ENCODE measurements around the gene CNOT6L. TPM values are rescaled to one million over a fixed set of nuclear protein-coding genes. Genes with fewer than 3 reads are reported as not detected.
"Not testable (repeated sequence)": the region's sequence is repeated elsewhere in the genome, so short reads cannot be mapped to it uniquely, and the experiment has no call there.

CNOT6L gene
- total RNA-seq (2014; rRNA removed; shearing (Covaris generic)): 9.2 and 11.1 TPM in 2 replicates
- polyA plus RNA-seq (2016; fragmentation: Nextera tagmentation; extraction: Ambion mirVana): 6.5 and 7.5 TPM in 2 replicates

DNA sequence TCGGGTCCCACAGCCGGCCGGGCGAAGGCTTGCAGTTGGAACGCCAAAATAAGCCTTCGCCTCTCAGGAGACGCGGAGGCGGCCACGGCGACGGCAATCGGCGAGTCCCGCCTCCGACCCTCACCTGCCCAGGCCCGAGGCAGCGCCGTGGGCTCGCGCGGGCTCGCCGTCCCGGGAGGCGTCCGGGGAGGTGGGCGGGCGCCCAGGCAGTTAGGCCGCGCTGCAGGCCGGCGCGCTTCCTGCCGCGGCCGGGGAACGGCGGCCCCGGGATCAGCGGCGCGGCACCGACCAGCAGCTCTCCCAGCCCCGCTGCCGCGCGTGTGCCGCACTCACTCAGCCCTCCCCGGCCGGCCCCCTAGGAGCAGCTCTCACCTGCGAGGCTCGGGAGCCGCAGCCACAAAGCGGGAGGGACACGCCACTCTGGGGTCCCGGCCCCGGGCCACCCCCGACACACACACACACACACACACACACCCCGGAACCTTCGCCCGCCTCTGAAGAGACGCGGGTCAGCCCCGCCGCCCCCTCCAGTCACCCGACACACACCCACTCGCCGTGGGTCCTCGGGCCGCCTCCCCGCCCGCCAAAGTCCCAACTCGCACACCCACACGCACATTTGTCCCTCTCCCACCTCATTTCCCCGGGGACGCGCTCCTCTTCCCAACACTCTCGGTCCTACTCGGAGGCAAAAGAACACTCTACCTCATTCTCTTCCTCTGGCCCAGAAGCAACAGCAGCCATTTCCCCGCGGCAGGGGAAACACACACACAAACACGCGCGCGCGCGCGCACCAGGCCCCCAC lies at the start of gene CNOT6L:
CNOT6L (minus strand) TSS at position 767 of the 802 bp plus-strand sequence; CDS start at position 707, 60 bp downstream.
- DNase-seq: peak; percentile 91
- TF ChIP-seq EZH2 (IDR thresholded peaks at IDR 0.05; ENCODE audit: insufficient read depth, poor library complexity, severe bottlenecking): no peak
- TF ChIP-seq EZH2phosphoT487 (IDR thresholded peaks at IDR 0.05; ENCODE audit: insufficient read depth, low read depth): no peak
- peaks cover 42% of the 10 kb centered on the region for H3K79me2 ChIP-seq (ENCODE audit: insufficient read depth)
- H3K4me2 ChIP-seq (ENCODE audit: unreplicated experiment): peak within 1 kb of the TSS; percentile 99
- H3K27me3 ChIP-seq (replicated peaks; ENCODE audit: insufficient read depth): no peaks in the 10 kb centered on the region
- H3K27ac ChIP-seq: peak within 1 kb of the TSS; percentile 88
- peak within 1 kb of the TSS; percentile 93 for H3K4me3 ChIP-seq
- H3F3A ChIP-seq (ENCODE audit: insufficient read depth): peaks cover 26% of the 10 kb centered on the region
- H3K9ac ChIP-seq: peak within 1 kb of the TSS; percentile 93
- H3K4me1 ChIP-seq (ENCODE audit: insufficient read depth): 0 out of 2 replicates have a peak, but pooled peaks cover 19% of the 10 kb centered on the region
- peaks cover 2% of the 10 kb centered on the region; the same call in 1 of the 2 replicates for H4K20me1 ChIP-seq (ENCODE audit: insufficient read depth)
- in situ Hi-C loops (cut with MboI): no loop called here
- no peaks in the 10 kb centered on the region for H3K9me3 ChIP-seq (ENCODE audit: low read depth)
- no peaks in the 10 kb centered on the region for H3K36me3 ChIP-seq (ENCODE audit: low read depth)
- no peaks in the 10 kb centered on the region for H3K9me2 ChIP-seq (ENCODE audit: insufficient read depth)
- WGBS, 2 experiments (ENCODE audit: low coverage in 1 of 2, low lambda C conversion rate in 2 of 2, missing lambda C conversion rate in 2 of 2): 1 to 2% methylated on average over 43 to 56 of the region's 89 CpGs
- peak within 1 kb of the TSS; percentile 99 for H2AFZ ChIP-seq

DNA sequence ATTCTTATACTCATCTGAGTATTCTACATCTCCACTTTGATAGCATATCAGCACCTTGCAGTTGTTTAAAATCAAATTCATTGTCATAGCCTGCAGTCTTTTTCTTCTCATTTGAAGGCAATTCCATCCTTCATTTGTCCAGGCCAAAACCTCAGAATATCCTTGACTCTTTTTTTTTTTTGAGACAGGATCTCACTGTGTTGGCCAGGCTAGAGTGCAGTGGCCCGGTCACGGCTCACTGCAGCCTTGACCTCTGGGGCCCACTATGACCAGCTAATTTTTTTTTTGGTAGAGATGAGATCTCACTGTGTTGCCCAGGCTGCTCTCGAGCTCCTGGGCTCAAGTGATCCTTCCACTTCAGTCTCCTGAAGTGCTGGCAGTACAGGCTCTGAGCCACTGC lies 46.1 kb upstream of the CNOT6L start:
- in situ Hi-C loops (cut with MboI): no loop called here
- no peak overlapping the region for H3K4me2 ChIP-seq (ENCODE audit: unreplicated experiment)
- no peaks in the 10 kb centered on the region for H3F3A ChIP-seq (ENCODE audit: insufficient read depth)
- H4K20me1 ChIP-seq (ENCODE audit: insufficient read depth): no peaks in the 10 kb centered on the region
- no peak overlapping the region for H2AFZ ChIP-seq
- no peak overlapping the region for H3K27ac ChIP-seq
- 0 out of 2 replicates have a peak, but pooled peaks cover 6% of the 10 kb centered on the region for H3K4me1 ChIP-seq (ENCODE audit: insufficient read depth)
- TF ChIP-seq EZH2 (IDR thresholded peaks at IDR 0.05; ENCODE audit: insufficient read depth, poor library complexity, severe bottlenecking): no peak
- no peak for TF ChIP-seq EZH2phosphoT487 (IDR thresholded peaks at IDR 0.05; ENCODE audit: insufficient read depth, low read depth)
- no peaks in the 10 kb centered on the region for H3K9me2 ChIP-seq (ENCODE audit: insufficient read depth)
- H3K9ac ChIP-seq: no peak overlapping the region
- H3K9me3 ChIP-seq (ENCODE audit: low read depth): no peaks in the 10 kb centered on the region
- H3K36me3 ChIP-seq (ENCODE audit: low read depth): no peaks in the 10 kb centered on the region
- peaks cover 75% of the 10 kb centered on the region for H3K79me2 ChIP-seq (ENCODE audit: insufficient read depth)
- 81 to 96% methylated on average over 3 of the region's 3 CpGs for WGBS, 2 experiments (ENCODE audit: low coverage in 1 of 2, low lambda C conversion rate in 2 of 2, missing lambda C conversion rate in 2 of 2)
- no peak overlapping the region for H3K4me3 ChIP-seq
- no peaks in the 10 kb centered on the region for H3K27me3 ChIP-seq (replicated peaks; ENCODE audit: insufficient read depth)
- DNase-seq: no peak

DNA sequence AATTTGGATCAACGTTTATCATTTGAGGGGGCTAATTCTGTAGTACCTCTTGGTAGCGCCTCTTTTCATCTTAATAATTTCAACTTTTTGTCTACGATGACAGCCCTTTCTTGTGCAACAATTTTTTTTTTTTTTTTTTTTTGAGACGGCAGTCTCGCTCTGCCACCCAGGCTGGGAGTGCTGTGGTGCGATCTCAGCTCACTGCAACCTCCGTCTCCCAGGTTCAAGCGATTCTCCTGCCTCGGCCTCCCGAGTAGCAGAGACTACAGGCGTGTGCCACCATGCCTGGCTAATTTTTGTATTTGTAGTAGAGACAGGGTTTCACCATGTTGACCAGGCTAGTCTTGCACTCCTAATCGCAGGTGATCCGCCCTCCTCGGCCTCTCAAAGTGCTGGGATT lies 44.2 kb upstream of the CNOT6L start:
- WGBS, 2 experiments (ENCODE audit: low coverage in 1 of 2, low lambda C conversion rate in 2 of 2, missing lambda C conversion rate in 2 of 2): 28 to 31% methylated on average over 14 of the region's 14 CpGs
- peak overlapping the region; percentile 87 for H2AFZ ChIP-seq
- in situ Hi-C loops (cut with MboI); H3K27me3 ChIP-seq (replicated peaks; ENCODE audit: insufficient read depth); H4K20me1 ChIP-seq (ENCODE audit: insufficient read depth); H3F3A ChIP-seq (ENCODE audit: insufficient read depth); H3K36me3 ChIP-seq (ENCODE audit: low read depth); H3K9me2 ChIP-seq (ENCODE audit: insufficient read depth); H3K4me1 ChIP-seq (ENCODE audit: insufficient read depth); H3K9me3 ChIP-seq (ENCODE audit: low read depth): not testable (repeated sequence)
- peaks cover 56% of the 10 kb centered on the region for H3K79me2 ChIP-seq (ENCODE audit: insufficient read depth)
- peak overlapping the region; percentile 98 for H3K9ac ChIP-seq
- peak overlapping the region; percentile 89 for H3K4me3 ChIP-seq
- peak overlapping the region; percentile 98 for H3K27ac ChIP-seq
- DNase-seq: peak; percentile 26
- H3K4me2 ChIP-seq (ENCODE audit: unreplicated experiment): peak overlapping the region; percentile 78

GRCh38 chr4:77862478-77863216 lies 43.5 kb upstream of the CNOT6L start, which contains the start of gene MRPL1:
Gene MRPL1, plus strand, starts transcription at chr4:77862830. Its CDS starts 19 bp downstream, at chr4:77862849.
- no peaks in the 10 kb centered on the region for H3F3A ChIP-seq (ENCODE audit: insufficient read depth)
- 0 to 1% methylated on average over 33 of the region's 33 CpGs for WGBS, 2 experiments (ENCODE audit: low coverage in 1 of 2, low lambda C conversion rate in 2 of 2, missing lambda C conversion rate in 2 of 2)
- H2AFZ ChIP-seq: peak within 1 kb of the TSS; percentile 87
- peak within 1 kb of the TSS; percentile 84 for H3K4me2 ChIP-seq (ENCODE audit: unreplicated experiment)
- no peaks in the 10 kb centered on the region for H3K27me3 ChIP-seq (replicated peaks; ENCODE audit: insufficient read depth)
- DNase-seq: peak; percentile 99
- no peaks in the 10 kb centered on the region for H3K9me2 ChIP-seq (ENCODE audit: insufficient read depth)
- no peaks in the 10 kb centered on the region for H3K36me3 ChIP-seq (ENCODE audit: low read depth)
- no peaks in the 10 kb centered on the region for H3K9me3 ChIP-seq (ENCODE audit: low read depth)
- no peak for TF ChIP-seq EZH2phosphoT487 (IDR thresholded peaks at IDR 0.05; ENCODE audit: insufficient read depth, low read depth)
- no peak for TF ChIP-seq EZH2 (IDR thresholded peaks at IDR 0.05; ENCODE audit: insufficient read depth, poor library complexity, severe bottlenecking)
- H3K4me1 ChIP-seq (ENCODE audit: insufficient read depth): 0 out of 2 replicates have a peak, but pooled peaks cover 6% of the 10 kb centered on the region
- in situ Hi-C loops (cut with MboI): no loop called here
- H3K4me3 ChIP-seq: peak within 1 kb of the TSS; percentile 89
- peak within 1 kb of the TSS; percentile 98 for H3K27ac ChIP-seq
- H3K79me2 ChIP-seq (ENCODE audit: insufficient read depth): peaks cover 49% of the 10 kb centered on the region
- H4K20me1 ChIP-seq (ENCODE audit: insufficient read depth): no peaks in the 10 kb centered on the region
- peak within 1 kb of the TSS; percentile 98 for H3K9ac ChIP-seq

All from GM23248 (cell line).